ENCODE measurements around the gene GXYLT2. TPM values are rescaled to one million over a fixed set of nuclear protein-coding genes. Genes with fewer than 3 reads are reported as not detected.

GXYLT2 gene
- total and polyA plus RNA-seq, 7 donors, result 1.4 to 17.4 (median 6.8) TPM

DNA sequence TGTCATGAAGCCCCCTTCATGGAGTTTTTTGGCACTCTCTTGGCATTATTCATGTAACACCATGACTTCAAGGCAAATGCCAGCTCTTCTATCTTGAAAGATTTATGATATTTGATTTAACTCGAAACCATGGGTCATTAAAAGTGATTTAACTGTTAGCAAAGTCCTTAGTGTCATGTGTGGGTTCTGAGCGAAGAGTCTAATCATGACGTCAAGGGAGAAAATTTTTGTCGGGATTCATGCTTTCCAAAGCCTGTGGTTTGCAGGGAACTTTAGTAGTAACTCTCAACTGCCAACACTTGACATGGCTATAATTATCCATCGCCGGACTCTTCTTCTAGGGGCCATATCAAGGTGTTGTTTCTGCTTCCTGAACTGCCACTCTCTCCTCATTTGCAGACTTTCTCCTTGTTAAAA is 11.5 kb downstream of the GXYLT2 start:
- Histone ChIP-seq H3K27me3 (no peaks in the 10 kb centered on the region), H3K27ac (no peak overlapping the region), H3K36me3 (no peaks in the 10 kb centered on the region), H3K9me3 (no peaks in the 10 kb centered on the region), H3K4me1 (peaks cover 0 to 12% (median 8%) of the 10 kb centered on the region in 4 donors), H3K4me3 (no peak overlapping the region)
- 37 to 67% methylated on average over 6 of the region's 6 CpGs for WGBS, 2 donors
- TF ChIP-seq CTCF (IDR thresholded peaks at IDR 0.05), result no peak
- no peak for TF ChIP-seq POLR2A (IDR thresholded peaks at IDR 0.05)
- TF ChIP-seq EP300 (IDR thresholded peaks at IDR 0.05), result no peak
- no peak for TF ChIP-seq POLR2AphosphoS5 (IDR thresholded peaks at IDR 0.05)
- no peak for DNase-seq
- intact Hi-C loops (cut with DNase I), result no loop called here

DNA sequence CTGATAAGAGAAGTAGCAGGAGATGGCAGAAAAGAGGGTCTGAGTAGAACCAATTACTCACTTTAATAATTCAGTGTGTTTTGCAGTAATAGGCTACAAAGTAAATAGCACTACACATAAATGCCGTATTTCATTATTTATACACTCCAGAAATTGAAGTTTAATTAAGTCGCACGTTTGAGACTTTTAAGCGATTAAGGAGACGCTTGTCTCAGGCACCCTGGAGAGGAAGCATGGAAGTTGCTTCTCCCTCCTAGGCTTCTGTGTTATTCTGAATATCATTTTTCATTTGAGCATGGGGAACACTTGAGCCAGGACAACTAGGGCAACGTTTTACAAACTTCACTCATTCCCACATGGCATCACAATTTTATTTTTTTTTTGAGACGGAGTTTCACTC is 12.2 kb downstream of the GXYLT2 start:
- DNase-seq, result no peak

GRCh38 chr3:72901840-72902239 is 14.0 kb downstream of the GXYLT2 start:
- WGBS, 2 donors, result 90 to 96% methylated on average over 2 of the region's 2 CpGs
- H3K4me1 ChIP-seq, result peaks cover 0 to 12% (median 6%) of the 10 kb centered on the region in 4 donors

More for the DNA sequence above, 12.2 kb downstream of the GXYLT2 start:
- no peaks in the 10 kb centered on the region for H3K27me3 ChIP-seq
- no peak overlapping the region for H3K4me3 ChIP-seq
- H3K4me1 ChIP-seq, result peaks cover 0 to 12% (median 8%) of the 10 kb centered on the region in 4 donors
- intact Hi-C loops (cut with DNase I), result no loop called here
- no peak overlapping the region for H3K27ac ChIP-seq
- WGBS, 2 donors, result 90 to 92% methylated on average over 7 of the region's 7 CpGs
- H3K9me3 ChIP-seq, result no peaks in the 10 kb centered on the region
- H3K36me3 ChIP-seq, result no peaks in the 10 kb centered on the region
- TF ChIP-seq POLR2A (IDR thresholded peaks at IDR 0.05) (no peak), EP300 (IDR thresholded peaks at IDR 0.05) (no peak), POLR2AphosphoS5 (IDR thresholded peaks at IDR 0.05) (no peak), CTCF (IDR thresholded peaks at IDR 0.05) (no peak)

GRCh38 chr3:72903004-72903403 is 15.2 kb downstream of the GXYLT2 start:
- Histone ChIP-seq H3K27ac (peak overlapping the region in 1 of 4 donors; percentile 37), H3K4me3 (no peak overlapping the region), H3K27me3 (no peaks in the 10 kb centered on the region), H3K9me3 (no peaks in the 10 kb centered on the region), H3K36me3 (no peaks in the 10 kb centered on the region), H3K4me1 (peaks cover 0 to 18% (median 7%) of the 10 kb centered on the region in 4 donors)
- 92 to 95% methylated on average over 3 of the region's 3 CpGs for WGBS, 2 donors
- DNase-seq, result no peak
- intact Hi-C loops (cut with DNase I), result no loop called here
- TF ChIP-seq EP300 (IDR thresholded peaks at IDR 0.05) (peak in 1 of 4 donors; percentile 16), CTCF (IDR thresholded peaks at IDR 0.05) (no peak), POLR2A (IDR thresholded peaks at IDR 0.05) (no peak), POLR2AphosphoS5 (IDR thresholded peaks at IDR 0.05) (peak in 2 of 4 donors; percentile 11 to 54)

More at GRCh38 chr3:72901840-72902239, 14.0 kb downstream of the GXYLT2 start:
- no peaks in the 10 kb centered on the region for H3K27me3 ChIP-seq
- no peak for DNase-seq
- H3K4me3 ChIP-seq, result no peak overlapping the region
- intact Hi-C loops (cut with DNase I), result no loop called here
- no peaks in the 10 kb centered on the region for H3K9me3 ChIP-seq
- H3K36me3 ChIP-seq, result no peaks in the 10 kb centered on the region
- H3K27ac ChIP-seq, result no peak overlapping the region
- no peak for TF ChIP-seq CTCF (IDR thresholded peaks at IDR 0.05)
- no peak for TF ChIP-seq POLR2AphosphoS5 (IDR thresholded peaks at IDR 0.05)
- TF ChIP-seq POLR2A (IDR thresholded peaks at IDR 0.05), result no peak
- TF ChIP-seq EP300 (IDR thresholded peaks at IDR 0.05), result no peak

- intact Hi-C loops (cut with DNase I), result no loop called here
- Histone ChIP-seq H3K4me3 (no peak overlapping the region), H3K27me3 (no peaks in the 10 kb centered on the region), H3K4me1 (peaks cover 0 to 25% (median 10%) of the 10 kb centered on the region in 4 donors), H3K27ac (no peak overlapping the region), H3K36me3 (no peaks in the 10 kb centered on the region), H3K9me3 (no peaks in the 10 kb centered on the region)
- no peak for DNase-seq
- 28 to 68% methylated on average over 2 of the region's 2 CpGs for WGBS, 2 donors
- no peak for TF ChIP-seq CTCF (IDR thresholded peaks at IDR 0.05)
- TF ChIP-seq POLR2A (IDR thresholded peaks at IDR 0.05), result no peak
- TF ChIP-seq EP300 (IDR thresholded peaks at IDR 0.05), result no peak
- TF ChIP-seq POLR2AphosphoS5 (IDR thresholded peaks at IDR 0.05), result no peak
Measured at GRCh38 chr3:72904163-72904562, 16.3 kb downstream of the GXYLT2 start.

Data from sigmoid colon (tissue), 7 donors.